ENCODE measurements around the gene BTG1.

GRCh38 chr12:92136026-92136730 lies 9.5 kb downstream of the BTG1 start:
- no peak for TF ChIP-seq CTCF (IDR thresholded peaks at IDR 0.05)
- no peak for TF ChIP-seq POLR2AphosphoS5 (IDR thresholded peaks at IDR 0.05)

Measured in sigmoid colon (tissue), 4 donors.